GM12892 (cell line): ENCODE data around the gene DOCK6.

Experiments
- POLR2A ChIP-seq: IDR thresholded peaks from 2 replicates; pipeline ENCODE4 v1.6.1; 2011; ENCODE audit warnings: low read depth, low read length, control low read depth
- POLR2AphosphoS5 ChIP-seq: IDR thresholded peaks from 2 replicates; pipeline ENCODE4 v1.6.1; 2011; ENCODE audit warnings: low read depth, low read length, control low read depth

- no peak for TF ChIP-seq POLR2A
- TF ChIP-seq POLR2AphosphoS5: no peak
Observed at GRCh38 chr19:11265177-11265784, 3.0 kb upstream of the DOCK6 start.
